Measurements from ENCODE around the gene OR5W2. TPM values are rescaled to one million over a fixed set of nuclear protein-coding genes. Genes with fewer than 3 reads are reported as not detected.
"Not testable (repeated sequence)": the region's sequence is repeated elsewhere in the genome, so short reads cannot be mapped to it uniquely, and the experiment has no call there.

OR5W2 gene
- not detected for total RNA-seq
- not detected for polyA plus RNA-seq (ENCODE audit: insufficient read length in 2 of 2)
- long read RNA-seq, donor 1, result 0 reads
- long read RNA-seq, donor 2, partial matches to known transcripts, result 0 of 1 reads
- long read RNA-seq, donor 2, other reads (novel, unspliced or antisense), result 0 of 1 reads
- long read RNA-seq, donor 3, result 0 reads
- long read RNA-seq, donor 4, result 0 reads

- no peak for DNase-seq (ENCODE audit: low read depth in 4 of 6, low spot score in 6 of 6)
- Histone ChIP-seq H3K9me3 (ENCODE audit: control insufficient read depth, insufficient read depth, low read length) (no peaks in the 10 kb centered on the region), H3K27me3 (ENCODE audit: control insufficient read depth, insufficient read depth, low read length) (no peaks in the 10 kb centered on the region), H3K4me1 (ENCODE audit: control insufficient read depth, insufficient read depth, low read length) (no peaks in the 10 kb centered on the region), H3K36me3 (ENCODE audit: control insufficient read depth, insufficient read depth, low read length) (no peaks in the 10 kb centered on the region), H3K27ac (ENCODE audit: low read depth, low read length) (no peak within 1 kb of the TSS), H3K4me3 (ENCODE audit: low read depth, low read length) (no peak within 1 kb of the TSS)
- WGBS (ENCODE audit: insufficient coverage), result no CpG with 5 or more reads among the region's 1 CpG
Measured at GRCh38 chr11:55914482-55914881, at the start of gene OR5W2. TSS of gene OR5W2 (minus strand) at chr11:55914582. CDS start at chr11:55914582, 0 bp downstream.

- no peaks in the 10 kb centered on the region for H3K9me3 ChIP-seq (ENCODE audit: control insufficient read depth, insufficient read depth, low read length)
- no peaks in the 10 kb centered on the region for H3K4me1 ChIP-seq (ENCODE audit: control insufficient read depth, insufficient read depth, low read length)
- H3K27me3 ChIP-seq (ENCODE audit: control insufficient read depth, insufficient read depth, low read length), result no peaks in the 10 kb centered on the region
- H3K4me3 ChIP-seq (ENCODE audit: low read depth, low read length), result no peak overlapping the region
- H3K36me3 ChIP-seq (ENCODE audit: control insufficient read depth, insufficient read depth, low read length), result no peaks in the 10 kb centered on the region
- WGBS (ENCODE audit: insufficient coverage), result 52% methylated on average over 2 of the region's 4 CpGs
- no peak overlapping the region for H3K27ac ChIP-seq (ENCODE audit: low read depth, low read length)
- no peak for DNase-seq (ENCODE audit: low read depth in 4 of 6, low spot score in 6 of 6)
Measured at GRCh38 chr11:55956521-55956920, 42.1 kb upstream of the OR5W2 start.

- no peak overlapping the region for H3K4me3 ChIP-seq (ENCODE audit: low read depth, low read length)
- no peaks in the 10 kb centered on the region for H3K27me3 ChIP-seq (ENCODE audit: control insufficient read depth, insufficient read depth, low read length)
- WGBS (ENCODE audit: insufficient coverage), result 63% methylated on average over 4 of the region's 4 CpGs
- H3K27ac ChIP-seq (ENCODE audit: low read depth, low read length), result no peak overlapping the region
- no peaks in the 10 kb centered on the region for H3K4me1 ChIP-seq (ENCODE audit: control insufficient read depth, insufficient read depth, low read length)
- H3K9me3 ChIP-seq (ENCODE audit: control insufficient read depth, insufficient read depth, low read length), result no peaks in the 10 kb centered on the region
- no peaks in the 10 kb centered on the region for H3K36me3 ChIP-seq (ENCODE audit: control insufficient read depth, insufficient read depth, low read length)
- no peak for DNase-seq (ENCODE audit: low read depth in 4 of 6, low spot score in 6 of 6)
Measured at GRCh38 chr11:55949330-55949729, 34.9 kb upstream of the OR5W2 start.

- H3K9me3 ChIP-seq (ENCODE audit: control insufficient read depth, insufficient read depth, low read length), result no peaks in the 10 kb centered on the region
- H3K4me1 ChIP-seq (ENCODE audit: control insufficient read depth, insufficient read depth, low read length), result no peaks in the 10 kb centered on the region
- peak; percentile 15 to 86 (median 48) for DNase-seq (ENCODE audit: low read depth in 4 of 6, low spot score in 6 of 6)
- no peak overlapping the region for H3K4me3 ChIP-seq (ENCODE audit: low read depth, low read length)
- H3K27me3 ChIP-seq (ENCODE audit: control insufficient read depth, insufficient read depth, low read length), result no peaks in the 10 kb centered on the region
- no peak overlapping the region for H3K27ac ChIP-seq (ENCODE audit: low read depth, low read length)
- H3K36me3 ChIP-seq (ENCODE audit: control insufficient read depth, insufficient read depth, low read length), result no peaks in the 10 kb centered on the region
- no CpG with 5 or more reads among the region's 3 CpGs for whole genome bisulfite sequencing (ENCODE audit: insufficient coverage)
Measured at GRCh38 chr11:55942785-55943392, 28.5 kb upstream of the OR5W2 start.

- Histone ChIP-seq H3K36me3 (ENCODE audit: control insufficient read depth, insufficient read depth, low read length) (no peaks in the 10 kb centered on the region), H3K4me3 (ENCODE audit: low read depth, low read length) (no peak within 1 kb of the TSS), H3K9me3 (ENCODE audit: control insufficient read depth, insufficient read depth, low read length) (no peaks in the 10 kb centered on the region), H3K27me3 (ENCODE audit: control insufficient read depth, insufficient read depth, low read length) (no peaks in the 10 kb centered on the region), H3K27ac (ENCODE audit: low read depth, low read length) (no peak within 1 kb of the TSS), H3K4me1 (ENCODE audit: control insufficient read depth, insufficient read depth, low read length) (no peaks in the 10 kb centered on the region)
- no CpG with 5 or more reads among the region's 2 CpGs for WGBS (ENCODE audit: insufficient coverage)
- DNase-seq (ENCODE audit: low read depth in 4 of 6, low spot score in 6 of 6), result no peak
Measured at GRCh38 chr11:55936300-55936699, 21.9 kb upstream of the OR5W2 start, which contains the start of gene OR5I1. TSS of gene OR5I1 (minus strand) at chr11:55936400. CDS start at chr11:55936400, 0 bp downstream.

GRCh38 chr11:55920537-55920936 lies 6.2 kb upstream of the OR5W2 start:
- no peaks in the 10 kb centered on the region for H3K27me3 ChIP-seq (ENCODE audit: control insufficient read depth, insufficient read depth, low read length)
- DNase-seq (ENCODE audit: low read depth in 4 of 6, low spot score in 6 of 6), result no peak
- peaks cover 2% of the 10 kb centered on the region for H3K9me3 ChIP-seq (ENCODE audit: control insufficient read depth, insufficient read depth, low read length)
- WGBS (ENCODE audit: insufficient coverage), result 81% methylated on average over 4 of the region's 5 CpGs
- no peaks in the 10 kb centered on the region for H3K4me1 ChIP-seq (ENCODE audit: control insufficient read depth, insufficient read depth, low read length)
- H3K36me3 ChIP-seq (ENCODE audit: control insufficient read depth, insufficient read depth, low read length), result no peaks in the 10 kb centered on the region
- H3K27ac ChIP-seq (ENCODE audit: low read depth, low read length), result no peak overlapping the region
- H3K4me3 ChIP-seq (ENCODE audit: low read depth, low read length), result no peak overlapping the region

GRCh38 chr11:55902308-55902707 lies 12.1 kb downstream of the OR5W2 start:
- WGBS (ENCODE audit: insufficient coverage), result no CpG with 5 or more reads among the region's 2 CpGs
- DNase-seq (ENCODE audit: low read depth in 4 of 6, low spot score in 6 of 6), result no peak
- Histone ChIP-seq H3K27me3 (ENCODE audit: control insufficient read depth, insufficient read depth, low read length) (no peaks in the 10 kb centered on the region), H3K4me1 (ENCODE audit: control insufficient read depth, insufficient read depth, low read length) (no peaks in the 10 kb centered on the region), H3K4me3 (ENCODE audit: low read depth, low read length) (no peak overlapping the region), H3K9me3 (ENCODE audit: control insufficient read depth, insufficient read depth, low read length) (no peaks in the 10 kb centered on the region), H3K36me3 (ENCODE audit: control insufficient read depth, insufficient read depth, low read length) (no peaks in the 10 kb centered on the region), H3K27ac (ENCODE audit: low read depth, low read length) (no peak overlapping the region)

- 76% methylated on average over 5 of the region's 8 CpGs for WGBS (ENCODE audit: insufficient coverage)
Measured at GRCh38 chr11:55895216-55895615, 19.2 kb downstream of the OR5W2 start.

GRCh38 chr11:55885481-55885880 lies 28.9 kb downstream of the OR5W2 start:
- H3K27me3 ChIP-seq (ENCODE audit: control insufficient read depth, insufficient read depth, low read length); DNase-seq (ENCODE audit: low read depth in 4 of 6, low spot score in 6 of 6); H3K4me3 ChIP-seq (ENCODE audit: low read depth, low read length); H3K36me3 ChIP-seq (ENCODE audit: control insufficient read depth, insufficient read depth, low read length); H3K4me1 ChIP-seq (ENCODE audit: control insufficient read depth, insufficient read depth, low read length); H3K27ac ChIP-seq (ENCODE audit: low read depth, low read length); H3K9me3 ChIP-seq (ENCODE audit: control insufficient read depth, insufficient read depth, low read length): not testable (repeated sequence)
- 85% methylated on average over 9 of the region's 9 CpGs for WGBS (ENCODE audit: insufficient coverage)

More at GRCh38 chr11:55895216-55895615, 19.2 kb downstream of the OR5W2 start:
- no peak overlapping the region for H3K27ac ChIP-seq (ENCODE audit: low read depth, low read length)
- H3K36me3 ChIP-seq (ENCODE audit: control insufficient read depth, insufficient read depth, low read length), result no peaks in the 10 kb centered on the region
- H3K4me1 ChIP-seq (ENCODE audit: control insufficient read depth, insufficient read depth, low read length), result no peaks in the 10 kb centered on the region
- H3K27me3 ChIP-seq (ENCODE audit: control insufficient read depth, insufficient read depth, low read length), result no peaks in the 10 kb centered on the region
- no peak overlapping the region for H3K4me3 ChIP-seq (ENCODE audit: low read depth, low read length)
- no peak for DNase-seq (ENCODE audit: low read depth in 4 of 6, low spot score in 6 of 6)
- H3K9me3 ChIP-seq (ENCODE audit: control insufficient read depth, insufficient read depth, low read length), result peaks cover 2% of the 10 kb centered on the region

GRCh38 chr11:55884995-55885394 lies 29.4 kb downstream of the OR5W2 start:
- H3K9me3 ChIP-seq (ENCODE audit: control insufficient read depth, insufficient read depth, low read length); H3K27me3 ChIP-seq (ENCODE audit: control insufficient read depth, insufficient read depth, low read length); H3K36me3 ChIP-seq (ENCODE audit: control insufficient read depth, insufficient read depth, low read length); H3K4me1 ChIP-seq (ENCODE audit: control insufficient read depth, insufficient read depth, low read length); H3K27ac ChIP-seq (ENCODE audit: low read depth, low read length); DNase-seq (ENCODE audit: low read depth in 4 of 6, low spot score in 6 of 6); H3K4me3 ChIP-seq (ENCODE audit: low read depth, low read length): not testable (repeated sequence)
- WGBS (ENCODE audit: insufficient coverage), result no CpG with 5 or more reads among the region's 4 CpGs

All from spinal cord (tissue), 10 donors.